LNCaP clone FGC (cell line): Measurements from ENCODE around the gene DAB2.

Source experiments
- DNase-seq: peaks from one replicate; pipeline ENCODE4 v3.0.0-alpha.2; 2011; ENCODE audit warnings: low read depth
- H3K4me3 ChIP-seq: 2 replicates; pipeline ENCODE4 v1.5.1; 2011; ENCODE audit warnings: mild to moderate bottlenecking, low read depth, low read length, control low read depth
- TF ChIP-seq, protein P1 (sequence below): IDR thresholded peaks from 2 replicates; pipeline ENCODE4 v1.5.1; 2012; ENCODE audit warnings: mild to moderate bottlenecking; ENCODE audit not compliant: control insufficient read depth, insufficient read depth; ENCODE audit errors: extremely low read depth

Gene DAB2

GRCh38 chr5:39448506-39449128 lies 23.8 kb upstream of the DAB2 start:
- H3K4me3 ChIP-seq, result no peak overlapping the region
- DNase-seq, result no peak
- TF ChIP-seq, protein P1, sequence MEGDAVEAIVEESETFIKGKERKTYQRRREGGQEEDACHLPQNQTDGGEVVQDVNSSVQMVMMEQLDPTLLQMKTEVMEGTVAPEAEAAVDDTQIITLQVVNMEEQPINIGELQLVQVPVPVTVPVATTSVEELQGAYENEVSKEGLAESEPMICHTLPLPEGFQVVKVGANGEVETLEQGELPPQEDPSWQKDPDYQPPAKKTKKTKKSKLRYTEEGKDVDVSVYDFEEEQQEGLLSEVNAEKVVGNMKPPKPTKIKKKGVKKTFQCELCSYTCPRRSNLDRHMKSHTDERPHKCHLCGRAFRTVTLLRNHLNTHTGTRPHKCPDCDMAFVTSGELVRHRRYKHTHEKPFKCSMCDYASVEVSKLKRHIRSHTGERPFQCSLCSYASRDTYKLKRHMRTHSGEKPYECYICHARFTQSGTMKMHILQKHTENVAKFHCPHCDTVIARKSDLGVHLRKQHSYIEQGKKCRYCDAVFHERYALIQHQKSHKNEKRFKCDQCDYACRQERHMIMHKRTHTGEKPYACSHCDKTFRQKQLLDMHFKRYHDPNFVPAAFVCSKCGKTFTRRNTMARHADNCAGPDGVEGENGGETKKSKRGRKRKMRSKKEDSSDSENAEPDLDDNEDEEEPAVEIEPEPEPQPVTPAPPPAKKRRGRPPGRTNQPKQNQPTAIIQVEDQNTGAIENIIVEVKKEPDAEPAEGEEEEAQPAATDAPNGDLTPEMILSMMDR, result no peak

GRCh38 chr5:39447968-39448367 lies 23.2 kb upstream of the DAB2 start:
- no peak for DNase-seq
- no peak overlapping the region for H3K4me3 ChIP-seq
- TF ChIP-seq, protein P1, result no peak

DNA sequence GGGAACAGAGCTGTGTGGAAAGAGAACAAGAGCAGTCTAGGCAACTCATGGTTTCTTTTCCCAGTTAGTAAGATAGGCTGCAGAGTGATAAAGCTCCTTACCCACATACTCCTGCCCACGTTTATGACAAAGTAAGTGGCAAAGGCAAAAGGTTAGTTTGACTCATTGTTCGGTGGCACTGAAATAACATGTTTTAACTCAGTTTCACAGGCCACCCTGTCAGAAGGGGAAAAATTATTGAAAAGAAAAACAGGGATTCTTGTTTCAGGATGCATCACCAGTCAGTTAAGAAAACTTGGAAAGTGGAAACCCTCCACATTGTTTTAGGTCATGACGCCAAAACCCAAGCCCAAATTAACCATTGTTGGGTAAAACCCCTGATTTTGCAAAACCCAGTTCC lies 22.3 kb upstream of the DAB2 start:
- TF ChIP-seq, protein P1, result no peak
- DNase-seq, result no peak

GRCh38 chr5:39446231-39446630 lies 21.5 kb upstream of the DAB2 start:
- no peak for DNase-seq
- TF ChIP-seq, protein P1, result no peak
- no peak overlapping the region for H3K4me3 ChIP-seq

More for the DNA sequence above, 22.3 kb upstream of the DAB2 start:
- no peak overlapping the region for H3K4me3 ChIP-seq

DNA sequence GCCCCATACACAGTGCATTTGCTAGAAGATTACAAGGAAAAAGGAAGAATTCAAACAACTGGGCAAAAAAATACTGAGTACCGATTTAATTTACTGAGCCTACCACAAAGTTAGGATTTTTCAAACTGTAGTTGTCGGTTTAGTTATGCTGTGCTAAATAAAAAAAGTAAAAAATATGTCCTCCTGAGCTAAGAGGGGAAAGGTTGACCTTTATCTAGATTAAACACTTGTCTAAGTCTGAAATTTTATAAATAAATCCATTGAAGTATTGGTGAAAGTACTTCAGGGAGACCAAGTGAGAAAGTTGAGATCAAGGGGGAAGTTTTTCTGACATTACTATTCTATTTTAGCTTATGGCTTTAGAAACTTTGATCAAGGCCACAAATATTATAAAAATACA lies 19.1 kb upstream of the DAB2 start:
- DNase-seq, result no peak
- TF ChIP-seq, protein P1, result no peak
- H3K4me3 ChIP-seq, result no peak overlapping the region

DNA sequence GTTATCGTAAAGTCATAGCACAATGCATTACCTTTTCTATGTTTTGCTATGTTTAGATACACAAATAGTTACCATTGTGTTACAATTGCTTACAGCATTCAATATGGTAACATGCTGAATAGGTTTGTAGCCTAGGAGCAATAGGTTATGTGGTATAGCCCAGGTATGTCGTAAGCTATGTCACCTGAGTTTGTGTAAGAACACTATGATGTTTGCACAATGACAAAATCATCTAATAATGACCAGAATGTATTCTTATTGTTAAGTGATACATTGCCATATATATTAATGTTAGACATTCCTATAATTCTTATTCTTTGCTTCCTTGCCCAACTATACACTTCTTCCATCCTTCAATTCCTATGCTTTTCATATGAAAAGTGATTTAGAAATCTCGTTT lies 18.2 kb upstream of the DAB2 start:
- H3K4me3 ChIP-seq, result no peak overlapping the region
- TF ChIP-seq, protein P1, result no peak
- no peak for DNase-seq

DNA sequence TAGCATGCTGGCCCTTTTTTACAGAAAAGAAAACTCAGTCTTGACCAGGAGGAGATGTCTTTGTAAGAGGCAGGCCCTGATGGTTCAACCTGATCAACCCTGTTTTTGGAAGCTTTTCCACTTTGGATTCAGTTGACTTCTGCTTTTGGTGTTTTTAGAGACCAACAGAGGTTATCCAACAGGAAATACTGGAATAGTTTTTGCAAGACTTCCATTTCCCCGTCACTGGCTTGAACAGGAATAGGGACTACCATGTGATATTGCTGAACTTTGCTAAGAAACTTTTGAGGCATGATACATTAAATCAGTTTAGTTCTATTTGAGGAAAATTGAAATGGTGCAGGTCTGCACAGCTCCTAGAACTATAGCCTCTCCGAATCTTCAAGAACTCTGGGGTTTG lies 17.1 kb upstream of the DAB2 start:
- no peak for DNase-seq
- no peak overlapping the region for H3K4me3 ChIP-seq
- TF ChIP-seq, protein P1, result no peak
